Measurements from ENCODE around the gene MTM1.

The MTM1 gene

GRCh38 chrX:150715184-150715583 lies 146.8 kb downstream of the MTM1 start:
- no peak for DNase-seq (ENCODE audit: low read depth in 2 of 2)

- no peak for DNase-seq (ENCODE audit: low read depth in 2 of 2)
These were observed 151.2 kb downstream of the MTM1 start for GRCh38 chrX:150719621-150720020.
